MM.1S (cell line): ENCODE data around the gene TEX2.

Experiments used
- CTCF ChIP-seq: fragments of 300-600 bp; sonication (generic); IDR thresholded peaks from 2 replicates; pipeline ENCODE4 v1.5.1; 2016; ENCODE audit warnings: antibody characterized with exemption, low read length, mixed read lengths
- EZH2phosphoT487 ChIP-seq: fragments of 300-600 bp; sonication (generic); IDR thresholded peaks from 2 replicates; pipeline ENCODE4 v1.6.1; 2018; ENCODE audit warnings: antibody characterized with exemption, low read length

DNA sequence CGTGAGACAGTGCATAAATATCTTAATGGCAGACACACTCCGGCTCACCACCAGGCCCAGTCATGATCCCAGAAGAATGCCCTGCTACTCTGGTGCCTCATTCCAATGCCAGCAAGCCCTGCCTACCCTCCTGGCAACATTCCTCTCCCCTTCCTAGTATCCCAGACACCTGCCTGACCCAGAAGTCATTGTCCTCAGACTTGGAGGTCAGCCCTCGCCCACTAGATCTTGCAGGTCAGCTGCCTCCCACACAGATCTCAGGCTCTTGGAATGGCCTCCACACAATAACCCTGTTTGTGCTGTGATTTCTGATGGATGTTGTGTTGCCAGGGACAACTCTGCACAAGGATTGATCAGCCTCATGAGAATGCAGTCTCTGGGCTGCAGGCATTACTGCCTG lies 1.8 kb upstream of the TEX2 start:
- TF ChIP-seq CTCF (no peak), EZH2phosphoT487 (no peak)
